Astrocyte (in vitro differentiated cells and primary cell): ENCODE results near the gene SYPL2. TPM values are rescaled to one million over a fixed set of nuclear protein-coding genes. Genes with fewer than 3 reads are reported as not detected.

Experiments used
- DNase-seq: peaks from one replicate; pipeline ENCODE4 v3.0.0-alpha.2; 2010; ENCODE audit warnings: low read depth
- FAIRE-seq: peaks from 2 replicates; lab custom pipeline; 2011; peaks lifted over from hg19 to GRCh38; lab: Jason Lieb, UNC
- H2AFZ ChIP-seq: 2 replicates; pipeline ENCODE4 v1.6.0; 2012; ENCODE audit warnings: low read depth, low read length, inconsistent platforms
- H3K27ac ChIP-seq: 2 replicates; pipeline ENCODE4 v1.5.1; 2011; ENCODE audit warnings: low read depth, low read length, inconsistent platforms
- H3K27me3 ChIP-seq: 2 replicates; pipeline ENCODE4 v1.6.0; 2011; ENCODE audit warnings: low read length, inconsistent platforms; ENCODE audit not compliant: insufficient read depth
- H3K36me3 ChIP-seq: 2 replicates; pipeline ENCODE4 v1.5.1; 2011; ENCODE audit warnings: low read length, inconsistent platforms; ENCODE audit not compliant: insufficient read depth
- H3K4me1 ChIP-seq: 2 replicates; pipeline ENCODE4 v1.5.1; 2011; ENCODE audit warnings: low read length, inconsistent platforms; ENCODE audit not compliant: insufficient read depth
- H3K4me2 ChIP-seq: 2 replicates; pipeline ENCODE4 v1.6.0; 2012; ENCODE audit warnings: low read length, inconsistent platforms
- H3K4me3 ChIP-seq: 2 replicates; pipeline ENCODE4 v1.5.1; 2011; ENCODE audit warnings: low read depth, mild to moderate bottlenecking, low read length, inconsistent platforms; ENCODE audit not compliant: insufficient read depth
- H3K79me2 ChIP-seq: 2 replicates; pipeline ENCODE4 v1.6.0; 2012; ENCODE audit warnings: mild to moderate bottlenecking, low read length, inconsistent platforms; ENCODE audit not compliant: insufficient read depth
- H3K9ac ChIP-seq: 2 replicates; pipeline ENCODE4 v1.6.0; 2012; ENCODE audit warnings: mild to moderate bottlenecking, low read length, inconsistent platforms
- H3K9me3 ChIP-seq: 2 replicates; pipeline ENCODE4 v1.5.1; 2012; ENCODE audit warnings: low read depth, mild to moderate bottlenecking, low read length, inconsistent platforms; ENCODE audit not compliant: insufficient read depth
- H4K20me1 ChIP-seq: 2 replicates; pipeline ENCODE4 v1.6.0; 2012; ENCODE audit warnings: low read length, inconsistent platforms; ENCODE audit not compliant: insufficient read depth
- H3K27ac Mint-ChIP-seq: one replicate; pipeline ENCODE4 v1.8.0; 2021; ENCODE audit warnings: mild to moderate bottlenecking, mixed read lengths; ENCODE audit not compliant: unreplicated experiment
- H3K27me3 Mint-ChIP-seq: one replicate; pipeline ENCODE4 v1.8.0; 2021; ENCODE audit warnings: low read depth, mixed read lengths; ENCODE audit not compliant: unreplicated experiment
- H3K36me3 Mint-ChIP-seq: one replicate; pipeline ENCODE4 v1.8.0; 2021; ENCODE audit warnings: low read depth, mixed read lengths; ENCODE audit not compliant: unreplicated experiment
- H3K4me1 Mint-ChIP-seq: one replicate; pipeline ENCODE4 v1.8.0; 2021; ENCODE audit warnings: low read depth, mixed read lengths; ENCODE audit not compliant: unreplicated experiment
- H3K4me3 Mint-ChIP-seq: one replicate; pipeline ENCODE4 v1.8.0; 2021; ENCODE audit warnings: mild to moderate bottlenecking, moderate library complexity, mixed read lengths; ENCODE audit not compliant: unreplicated experiment
- H3K9me3 Mint-ChIP-seq: one replicate; pipeline ENCODE4 v1.8.0; 2021; ENCODE audit warnings: mild to moderate bottlenecking, mixed read lengths; ENCODE audit not compliant: unreplicated experiment
- EZH2 ChIP-seq: IDR thresholded peaks from 2 replicates; pipeline ENCODE4 v1.6.1; 2012; ENCODE audit warnings: mild to moderate bottlenecking, low read length, inconsistent platforms; ENCODE audit not compliant: insufficient read depth
- total RNA-seq: library from RNA; stranded (reverse); gene quantifications from 2 replicates; pipeline ENCODE4 v1.2.1, GENCODE V29; 2021
- TF ChIP-seq, protein P1 (sequence below): IDR thresholded peaks from 2 replicates; pipeline ENCODE4 v1.5.1; 2011; ENCODE audit warnings: low read depth, mild to moderate bottlenecking, inconsistent platforms, low read length, moderate library complexity; ENCODE audit not compliant: insufficient read depth

Gene SYPL2
- total RNA-seq, 1 donor from 2014 or later = 0.70 TPM

DNA sequence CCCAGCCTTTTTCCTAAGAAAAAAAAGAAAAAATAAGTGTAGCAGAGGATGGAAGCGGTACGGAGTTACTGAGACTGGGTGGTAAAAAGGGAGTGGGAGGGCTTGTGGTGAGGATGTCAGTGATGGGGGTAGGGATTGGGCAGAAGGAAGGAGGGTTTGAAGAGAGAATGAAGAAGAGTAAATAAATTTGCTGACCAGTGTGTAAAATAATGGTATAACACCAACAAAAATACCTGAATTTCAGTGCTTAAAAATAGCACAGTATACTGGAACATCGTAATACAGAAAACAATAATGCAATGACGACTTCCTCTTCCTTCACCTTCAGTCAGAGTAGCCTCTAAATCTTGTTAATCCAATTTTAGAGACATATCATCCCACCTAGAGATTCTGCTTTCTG is 18.8 kb upstream of the SYPL2 start:
- Mint-ChIP-seq H3K27ac (no peak overlapping the region), H3K4me3 (no peak overlapping the region), H3K4me1 (no peaks in the 10 kb centered on the region), H3K36me3 (no peaks in the 10 kb centered on the region), H3K9me3 (peaks cover 9% of the 10 kb centered on the region), H3K27me3 (peaks cover 14% of the 10 kb centered on the region)
- H3K4me3 ChIP-seq = no peak overlapping the region
- DNase-seq (no peak), FAIRE-seq (no peak)
- no peaks in the 10 kb centered on the region for H3K79me2 ChIP-seq
- H3K27me3 ChIP-seq = peaks cover 18% of the 10 kb centered on the region
- H3K9ac ChIP-seq = no peak overlapping the region
- no peaks in the 10 kb centered on the region for H3K36me3 ChIP-seq
- no peak overlapping the region for H2AFZ ChIP-seq
- H3K27ac ChIP-seq = no peak overlapping the region
- H3K9me3 ChIP-seq = no peaks in the 10 kb centered on the region
- TF ChIP-seq, protein P1, sequence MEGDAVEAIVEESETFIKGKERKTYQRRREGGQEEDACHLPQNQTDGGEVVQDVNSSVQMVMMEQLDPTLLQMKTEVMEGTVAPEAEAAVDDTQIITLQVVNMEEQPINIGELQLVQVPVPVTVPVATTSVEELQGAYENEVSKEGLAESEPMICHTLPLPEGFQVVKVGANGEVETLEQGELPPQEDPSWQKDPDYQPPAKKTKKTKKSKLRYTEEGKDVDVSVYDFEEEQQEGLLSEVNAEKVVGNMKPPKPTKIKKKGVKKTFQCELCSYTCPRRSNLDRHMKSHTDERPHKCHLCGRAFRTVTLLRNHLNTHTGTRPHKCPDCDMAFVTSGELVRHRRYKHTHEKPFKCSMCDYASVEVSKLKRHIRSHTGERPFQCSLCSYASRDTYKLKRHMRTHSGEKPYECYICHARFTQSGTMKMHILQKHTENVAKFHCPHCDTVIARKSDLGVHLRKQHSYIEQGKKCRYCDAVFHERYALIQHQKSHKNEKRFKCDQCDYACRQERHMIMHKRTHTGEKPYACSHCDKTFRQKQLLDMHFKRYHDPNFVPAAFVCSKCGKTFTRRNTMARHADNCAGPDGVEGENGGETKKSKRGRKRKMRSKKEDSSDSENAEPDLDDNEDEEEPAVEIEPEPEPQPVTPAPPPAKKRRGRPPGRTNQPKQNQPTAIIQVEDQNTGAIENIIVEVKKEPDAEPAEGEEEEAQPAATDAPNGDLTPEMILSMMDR = no peak
- TF ChIP-seq EZH2 = no peak
- no peaks in the 10 kb centered on the region for H3K4me1 ChIP-seq
- no peak overlapping the region for H3K4me2 ChIP-seq
- H4K20me1 ChIP-seq = no peaks in the 10 kb centered on the region

DNA sequence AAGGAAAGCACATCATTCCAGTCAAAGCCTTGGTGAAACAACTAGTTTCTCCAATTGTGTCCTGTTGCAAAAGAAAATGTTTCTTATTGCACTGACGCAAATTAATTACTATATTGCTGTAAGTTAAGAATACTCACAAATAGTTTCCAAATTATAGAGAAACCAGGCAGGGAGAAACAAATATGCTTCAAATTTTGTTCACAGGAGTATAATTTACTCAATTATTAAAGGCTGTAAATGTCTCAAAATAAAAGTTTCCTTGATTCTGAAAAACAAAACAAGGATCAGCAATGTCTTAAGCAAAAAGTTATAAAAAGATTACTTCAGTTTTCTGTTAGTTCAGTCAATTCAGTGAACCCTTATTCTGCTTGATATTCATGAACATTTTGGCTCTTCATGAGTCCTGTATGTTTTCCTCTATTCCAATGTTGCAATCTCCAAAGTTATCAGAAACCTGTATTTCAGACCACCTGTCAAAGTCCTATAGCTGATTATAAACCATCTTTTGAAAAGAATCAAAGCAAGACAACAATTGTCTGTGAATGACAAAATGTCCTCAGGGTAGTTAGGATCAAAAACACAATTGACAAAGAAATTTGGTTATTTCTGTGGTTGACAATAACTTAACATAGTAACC is 11.7 kb upstream of the SYPL2 start:
- Mint-ChIP-seq H3K9me3 (peaks cover 25% of the 10 kb centered on the region), H3K4me1 (no peaks in the 10 kb centered on the region), H3K36me3 (no peaks in the 10 kb centered on the region), H3K4me3 (no peak overlapping the region), H3K27ac (no peak overlapping the region), H3K27me3 (peaks cover 7% of the 10 kb centered on the region)
- Histone ChIP-seq H4K20me1 (no peaks in the 10 kb centered on the region), H3K79me2 (no peaks in the 10 kb centered on the region), H3K9ac (no peak overlapping the region), H3K4me1 (no peaks in the 10 kb centered on the region), H3K4me3 (no peak overlapping the region), H3K9me3 (peaks cover 3% of the 10 kb centered on the region), H3K27me3 (peaks cover 7% of the 10 kb centered on the region), H2AFZ (no peak overlapping the region), H3K4me2 (no peak overlapping the region), H3K27ac (no peak overlapping the region), H3K36me3 (no peaks in the 10 kb centered on the region)
- DNase-seq = no peak
- no peak for FAIRE-seq
- TF ChIP-seq, protein P1 = no peak
- TF ChIP-seq EZH2 = no peak

DNA sequence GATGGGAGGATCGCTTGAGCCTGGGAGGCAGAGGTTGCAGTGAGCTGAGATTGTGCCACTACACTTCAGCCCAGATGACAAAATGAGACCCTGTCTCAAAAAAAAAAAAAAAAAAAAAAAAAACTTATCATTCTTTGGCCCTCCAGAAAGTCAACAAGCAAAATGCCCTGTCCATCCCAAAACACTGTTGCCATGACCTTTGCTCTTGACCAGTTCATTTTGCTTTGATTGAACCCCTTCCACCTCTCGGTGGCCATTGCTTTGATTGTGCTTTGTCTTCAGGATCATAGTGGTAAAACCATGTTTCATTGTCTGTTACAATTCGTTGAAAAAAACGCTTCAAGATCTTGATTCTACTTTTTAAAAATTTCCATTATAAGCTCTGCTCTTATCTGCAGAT is 8.5 kb upstream of the SYPL2 start:
- H3K27ac ChIP-seq = no peak overlapping the region
- H3K9ac ChIP-seq = no peak overlapping the region
- H3K27ac Mint-ChIP-seq = no peak overlapping the region
- H3K4me1 Mint-ChIP-seq = no peaks in the 10 kb centered on the region
- no peaks in the 10 kb centered on the region for H3K36me3 Mint-ChIP-seq
- no peak for FAIRE-seq
- no peak for DNase-seq
- H3K9me3 Mint-ChIP-seq = peaks cover 16% of the 10 kb centered on the region
- H3K27me3 ChIP-seq = peaks cover 9% of the 10 kb centered on the region
- no peak overlapping the region for H2AFZ ChIP-seq
- no peak overlapping the region for H3K4me3 Mint-ChIP-seq
- H3K36me3 ChIP-seq = no peaks in the 10 kb centered on the region
- no peaks in the 10 kb centered on the region for H3K79me2 ChIP-seq
- peaks cover 11% of the 10 kb centered on the region for H3K27me3 Mint-ChIP-seq
- no peaks in the 10 kb centered on the region for H4K20me1 ChIP-seq
- no peak overlapping the region for H3K4me3 ChIP-seq
- peaks cover 3% of the 10 kb centered on the region for H3K9me3 ChIP-seq
- TF ChIP-seq EZH2 = no peak
- TF ChIP-seq, protein P1 = no peak
- no peaks in the 10 kb centered on the region for H3K4me1 ChIP-seq
- H3K4me2 ChIP-seq = no peak overlapping the region
